GM12892 (cell line): ENCODE data around the gene TSPAN10.

Experiments
- POLR2A ChIP-seq: IDR thresholded peaks from 2 replicates; pipeline ENCODE4 v1.6.1; 2011; ENCODE audit warnings: low read depth, low read length, control low read depth
- TAF1 ChIP-seq: IDR thresholded peaks from 2 replicates; pipeline ENCODE4 v1.6.1; 2011; ENCODE audit warnings: low read depth, mild to moderate bottlenecking, control low read depth, low read length, borderline replicate concordance

- no peak for TF ChIP-seq TAF1
- peak; percentile 25; the same call in 1 of the 2 replicates for TF ChIP-seq POLR2A
Observed at GRCh38 chr17:81683208-81683583, 46.2 kb downstream of the TSPAN10 start.
